HCT116 (cell line): ENCODE measurements around the gene C1orf35. TPM values are rescaled to one million over a fixed set of nuclear protein-coding genes. Genes with fewer than 3 reads are reported as not detected.

Experiments used
- ATAC-seq: fragments of 200-7000 bp; cut with Tn5 transposase; 2 replicates; pipeline ENCODE4 v1.9.1; 2020; ENCODE audit warnings: mild to moderate bottlenecking, moderate library complexity
- BruUV-seq: library from RNA; stranded (reverse); fragments of 400-500 nt; replicated peaks from 2 replicates; lab custom pipeline; 2021; lab: Mats Ljungman, UMichigan
- CTCF ChIA-PET: fragments of 300-600 bp; sonication (Branson Sonifier 250); formaldehyde crosslinking; loops from one replicate; lab custom pipeline; 2021; ENCODE audit warnings: antibody characterized with exemption; lab: Charles Lee
- POLR2A ChIA-PET: fragments of 300-600, 350-600 bp; sonication (Branson Sonifier 250); formaldehyde crosslinking; loops from one replicate; lab custom pipeline; 2021; ENCODE audit warnings: antibody characterized with exemption; lab: Charles Lee
- RAD21 ChIA-PET, 2 experiments: fragments of 300-600 bp; sonication (Branson Sonifier 250); formaldehyde crosslinking; loops; one replicate each; lab custom pipeline; 2023; ENCODE audit warnings: low total read pairs in 2 of 2; ENCODE audit not compliant: uncharacterized antibody in 2 of 2, unreplicated experiment in 2 of 2, low non-redundant PET in 1 of 2; lab: Charles Lee
- DNase-seq: peaks from one replicate; pipeline ENCODE4 v3.0.0-alpha.2; 2010; ENCODE audit warnings: low read depth, low spot score
- H2AFZ ChIP-seq: fragments of 200-600 bp; shearing (Covaris generic), sonication (generic); 2 replicates; pipeline ENCODE4 v1.6.1; 2017; ENCODE audit warnings: low read depth, mixed run types, mixed read lengths, antibody characterized with exemption, low read length; ENCODE audit not compliant: poor library complexity, severe bottlenecking
- H3K27ac ChIP-seq: 2 replicates; pipeline ENCODE4 v1.5.1; 2012; ENCODE audit warnings: low read depth, low read length
- H3K27me3 ChIP-seq: fragments of 200-600 bp; sonication (generic); 2 replicates; pipeline ENCODE4 v1.6.1; 2016; ENCODE audit warnings: mixed run types, low read length, mixed read lengths; ENCODE audit not compliant: insufficient read depth
- H3K36me3 ChIP-seq, 2 experiments: fragments of 200-500 bp in 1 of 2; fragments of 200-600 bp in 1 of 2; sonication (Bioruptor generic) in 1 of 2; sonication (generic) in 1 of 2; 2 replicates each; pipeline versions ENCODE4 v1.5.1 to v1.6.1; 2014 to 2016; ENCODE audit warnings: low read length in 2 of 2, inconsistent platforms in 1 of 2, mixed read lengths in 1 of 2, mixed run types in 1 of 2; ENCODE audit not compliant: insufficient read depth in 2 of 2, control insufficient read depth in 1 of 2
- H3K4me1 ChIP-seq, 2 experiments: fragments of 200-600 bp in 1 of 2; sonication (generic) in 1 of 2; 2 replicates each; pipeline versions ENCODE4 v1.5.1 to v1.6.1; 2012 to 2017; ENCODE audit warnings: low read length in 2 of 2, inconsistent platforms in 1 of 2, mild to moderate bottlenecking in 1 of 2, mixed read lengths in 1 of 2, mixed run types in 1 of 2, moderate library complexity in 1 of 2; ENCODE audit not compliant: insufficient read depth in 2 of 2, control insufficient read depth in 1 of 2
- H3K4me2 ChIP-seq: fragments of 200-600 bp; sonication (generic); 2 replicates; pipeline ENCODE4 v1.6.1; 2017; ENCODE audit warnings: mixed run types, low read length, mixed read lengths
- H3K4me3 ChIP-seq, 2 experiments: fragments of 200-600 bp in 1 of 2; sonication (generic) in 1 of 2; replicated peaks in 1 of 2; 2 replicates each; pipeline ENCODE4 v1.5.1; 2011 to 2016; ENCODE audit warnings: low read length in 2 of 2, control low read depth in 1 of 2, low read depth in 1 of 2, mild to moderate bottlenecking in 1 of 2, mixed read lengths in 1 of 2, mixed run types in 1 of 2
- H3K79me2 ChIP-seq: fragments of 200-600 bp; sonication (generic); 2 replicates; pipeline ENCODE4 v1.6.1; 2017; ENCODE audit warnings: mild to moderate bottlenecking, mixed run types, low read length, moderate library complexity, mixed read lengths; ENCODE audit not compliant: insufficient read depth
- H3K9ac ChIP-seq: fragments of 200-600 bp; sonication (generic); 2 replicates; pipeline ENCODE4 v1.6.1; 2016; ENCODE audit warnings: low read length, mixed read lengths
- H3K9me2 ChIP-seq: fragments of 200-600 bp; sonication (generic), shearing (Covaris generic); 2 replicates; pipeline ENCODE4 v1.6.1; 2017; ENCODE audit warnings: mixed run types, mild to moderate bottlenecking, moderate library complexity; ENCODE audit not compliant: insufficient read depth
- H3K9me3 ChIP-seq, 2 experiments: fragments of 200-500 bp in 1 of 2; fragments of 200-600 bp in 1 of 2; sonication (Bioruptor generic) in 1 of 2; sonication (generic) in 1 of 2; 2 replicates each; pipeline ENCODE4 v1.6.1; 2014 to 2017; ENCODE audit warnings: low read length in 2 of 2, mixed read lengths in 2 of 2, inconsistent platforms in 1 of 2, low read depth in 1 of 2, mild to moderate bottlenecking in 1 of 2, mixed run types in 1 of 2, moderate library complexity in 1 of 2; ENCODE audit not compliant: control insufficient read depth in 1 of 2, insufficient read depth in 1 of 2
- H4K20me1 ChIP-seq: fragments of 200-600 bp; sonication (generic), shearing (Covaris generic); 2 replicates; pipeline ENCODE4 v1.6.1; 2017; ENCODE audit warnings: mixed run types, mild to moderate bottlenecking, moderate library complexity; ENCODE audit not compliant: insufficient read depth
- CBX3 ChIP-seq: IDR thresholded peaks from 2 replicates; pipeline ENCODE4 v1.6.1; 2012; ENCODE audit warnings: low read depth
- CEBPB ChIP-seq: IDR thresholded peaks from 2 replicates; pipeline ENCODE4 v1.6.1; 2012; ENCODE audit warnings: low read depth
- FOSL1 ChIP-seq: IDR thresholded peaks from 2 replicates; pipeline ENCODE4 v1.6.1; 2012; ENCODE audit warnings: low read depth
- POLR2A ChIP-seq: IDR thresholded peaks from 2 replicates; pipeline ENCODE4 v1.7.0; 2011; ENCODE audit warnings: borderline replicate concordance; ENCODE audit not compliant: insufficient read depth, insufficient read length; ENCODE audit errors: extremely low read depth
- RAD21 ChIP-seq: IDR thresholded peaks from 2 replicates; pipeline ENCODE4 v1.6.1; 2012; ENCODE audit warnings: low read depth, mild to moderate bottlenecking
- ZFX ChIP-seq: fragments of 450-650 bp; IDR thresholded peaks from 2 replicates; pipeline ENCODE4 v1.6.1; 2017
- intact Hi-C: fragments of 100-400 bp; cut with micrococcal nuclease; formaldehyde crosslinking; loops from 2 replicates; pipeline ENCODE4 v1.10.0; 2022
- total RNA-seq: library from RNA; stranded (reverse); gene quantifications from one replicate; pipeline ENCODE4 v1.2.1, GENCODE V29; 2021; ENCODE audit not compliant: unreplicated experiment
- TF ChIP-seq, protein P1 (sequence below): IDR thresholded peaks from 2 replicates; pipeline ENCODE4 v1.6.1; 2012
- TF ChIP-seq, protein P2 (sequence below), 3 experiments: fragments of 200-600 bp in 1 of 3; sonication (generic) in 1 of 3; IDR thresholded peaks in 2 of 3; conservative IDR thresholded peaks in 1 of 3; 2 replicates each; pipeline ENCODE4 v1.5.1; 2012 to 2017; ENCODE audit warnings: low read depth in 2 of 3, low read length in 2 of 3, antibody characterized with exemption in 1 of 3, borderline replicate concordance in 1 of 3, control low read depth in 1 of 3, mild to moderate bottlenecking in 1 of 3, mixed read lengths in 1 of 3, mixed run types in 1 of 3, moderate library complexity in 1 of 3; ENCODE audit not compliant: insufficient read depth in 1 of 3

C1orf35 gene
- total RNA-seq, 1 experiment from 2014 or later, result 26.1 TPM

DNA sequence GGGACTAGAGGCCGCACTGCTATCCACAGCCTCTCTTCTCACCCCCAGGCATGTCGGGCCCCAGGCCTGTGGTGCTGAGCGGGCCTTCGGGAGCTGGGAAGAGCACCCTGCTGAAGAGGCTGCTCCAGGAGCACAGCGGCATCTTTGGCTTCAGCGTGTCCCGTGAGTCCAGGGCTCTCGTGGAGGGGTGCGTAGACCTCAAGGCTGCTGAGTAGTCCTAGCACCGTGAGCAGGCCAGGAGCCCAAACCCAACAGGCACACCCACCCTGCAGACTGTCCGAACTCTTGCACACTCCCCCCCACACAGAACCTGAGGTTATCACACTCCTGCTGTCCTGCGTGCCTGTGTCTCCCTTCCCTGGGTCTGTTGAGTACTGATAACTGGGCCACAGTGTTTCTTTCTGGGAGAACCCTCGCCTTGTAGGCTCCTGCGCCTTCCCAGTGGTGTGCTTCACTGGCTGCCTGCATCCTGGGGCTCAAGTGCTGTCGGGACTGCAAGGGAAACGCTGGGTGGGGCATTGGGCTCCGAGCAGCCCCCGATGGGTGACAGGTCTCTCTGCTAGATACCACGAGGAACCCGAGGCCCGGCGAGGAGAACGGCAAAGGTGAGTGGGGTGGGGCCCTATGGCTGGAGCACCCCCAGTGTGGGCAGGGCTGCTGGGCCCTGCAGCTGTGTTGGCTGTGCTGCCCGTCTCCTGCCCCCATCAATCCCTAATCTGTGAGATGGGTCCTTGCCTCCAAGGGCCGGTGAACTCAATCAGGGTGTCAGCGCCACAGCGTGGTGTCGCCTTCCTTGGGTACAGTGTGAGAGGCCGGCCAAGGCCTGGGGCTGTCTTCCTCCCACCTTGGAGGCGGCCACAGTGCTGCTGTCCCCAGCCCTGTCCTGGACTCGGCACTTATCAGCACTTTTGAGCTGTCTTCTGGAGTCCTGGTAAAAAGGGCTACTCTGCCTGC lies 42.6 kb upstream of the C1orf35 start:
- intact Hi-C loops, result no loop called here
- no peak for ATAC-seq
- Histone ChIP-seq H3K9me3 (no peaks in the 10 kb centered on the region), H3K79me2 (peaks cover 53% of the 10 kb centered on the region), H3K27me3 (no peaks in the 10 kb centered on the region), H3K9ac (no peak overlapping the region)
- TF ChIP-seq RAD21, result no peak
- no peak for TF ChIP-seq FOSL1
- TF ChIP-seq CEBPB, result no peak
- TF ChIP-seq, protein P1, sequence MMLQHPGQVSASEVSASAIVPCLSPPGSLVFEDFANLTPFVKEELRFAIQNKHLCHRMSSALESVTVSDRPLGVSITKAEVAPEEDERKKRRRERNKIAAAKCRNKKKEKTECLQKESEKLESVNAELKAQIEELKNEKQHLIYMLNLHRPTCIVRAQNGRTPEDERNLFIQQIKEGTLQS, result no peak
- TF ChIP-seq CBX3, result no peak
- no peak for TF ChIP-seq ZFX
- no peak for TF ChIP-seq POLR2A
- TF ChIP-seq, protein P2, sequence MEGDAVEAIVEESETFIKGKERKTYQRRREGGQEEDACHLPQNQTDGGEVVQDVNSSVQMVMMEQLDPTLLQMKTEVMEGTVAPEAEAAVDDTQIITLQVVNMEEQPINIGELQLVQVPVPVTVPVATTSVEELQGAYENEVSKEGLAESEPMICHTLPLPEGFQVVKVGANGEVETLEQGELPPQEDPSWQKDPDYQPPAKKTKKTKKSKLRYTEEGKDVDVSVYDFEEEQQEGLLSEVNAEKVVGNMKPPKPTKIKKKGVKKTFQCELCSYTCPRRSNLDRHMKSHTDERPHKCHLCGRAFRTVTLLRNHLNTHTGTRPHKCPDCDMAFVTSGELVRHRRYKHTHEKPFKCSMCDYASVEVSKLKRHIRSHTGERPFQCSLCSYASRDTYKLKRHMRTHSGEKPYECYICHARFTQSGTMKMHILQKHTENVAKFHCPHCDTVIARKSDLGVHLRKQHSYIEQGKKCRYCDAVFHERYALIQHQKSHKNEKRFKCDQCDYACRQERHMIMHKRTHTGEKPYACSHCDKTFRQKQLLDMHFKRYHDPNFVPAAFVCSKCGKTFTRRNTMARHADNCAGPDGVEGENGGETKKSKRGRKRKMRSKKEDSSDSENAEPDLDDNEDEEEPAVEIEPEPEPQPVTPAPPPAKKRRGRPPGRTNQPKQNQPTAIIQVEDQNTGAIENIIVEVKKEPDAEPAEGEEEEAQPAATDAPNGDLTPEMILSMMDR (IDR thresholded peaks at IDR 0.05 in 2 of 3, conservative IDR thresholded peaks at IDR 0.05 in 1 of 3; ENCODE audit: borderline replicate concordance in 1 of 3, insufficient read depth in 1 of 3, low read depth in 2 of 3, low read length in 2 of 3), result no peak
- TF ChIP-seq, all 23 proteins: peak for 0
- ChIA-PET RAD21 (no interaction called here), CTCF (no interaction called here), POLR2A (no interaction called here)
- Histone ChIP-seq H3K4me2 (no peak overlapping the region), H2AFZ (no peak overlapping the region), H3K36me3 (0 out of 4 replicates have a peak, but pooled peaks cover 0 to 6% of the 10 kb centered on the region in 2 experiments), H3K4me1 (peaks cover 0 to 12% of the 10 kb centered on the region in 2 experiments; a peak in 3 of 4 replicates), H4K20me1 (no peaks in the 10 kb centered on the region), H3K4me3 (no peak overlapping the region), H3K27ac (no peak overlapping the region), H3K9me2 (no peaks in the 10 kb centered on the region)
- no peak for DNase-seq
- no TSS peak for BruUV-seq
